DOHH2 (cell line): Measurements from ENCODE around the gene WWOX.

ENCODE experiments used
- EZH2phosphoT487 ChIP-seq: fragments of 200-600 bp; sonication (generic); IDR thresholded peaks from 2 replicates; pipeline ENCODE4 v1.6.1; 2017; ENCODE audit warnings: borderline replicate concordance, mild to moderate bottlenecking, antibody characterized with exemption, low read length, moderate library complexity, mixed read lengths
- TF ChIP-seq, protein P1 (sequence below): fragments of 200-600 bp; sonication (generic); IDR thresholded peaks from one replicate; pipeline ENCODE4 v1.5.1; 2014; ENCODE audit warnings: antibody characterized with exemption, mild to moderate bottlenecking, low read depth, low read length; ENCODE audit not compliant: poor library complexity, severe bottlenecking

DNA sequence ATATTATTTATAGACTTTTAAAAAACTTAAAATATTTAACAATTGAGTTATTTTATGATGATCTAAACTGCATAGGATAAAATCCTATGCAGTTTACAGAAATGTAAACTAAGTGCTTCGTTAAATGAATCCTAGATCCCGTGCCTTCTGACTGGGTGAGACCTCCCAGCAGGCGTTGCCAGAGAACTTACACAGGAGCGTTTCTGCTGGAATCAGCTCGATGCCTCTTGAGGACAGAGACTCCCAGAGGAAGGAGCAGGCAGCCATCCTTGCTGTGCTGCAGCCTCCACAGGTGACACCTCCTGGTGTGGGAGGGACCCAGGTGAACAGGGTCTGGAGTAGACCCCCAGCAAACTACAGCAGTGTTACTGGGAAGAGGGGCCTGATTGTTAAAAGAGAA, 160.4 kb downstream of the WWOX start:
- TF ChIP-seq, protein P1, sequence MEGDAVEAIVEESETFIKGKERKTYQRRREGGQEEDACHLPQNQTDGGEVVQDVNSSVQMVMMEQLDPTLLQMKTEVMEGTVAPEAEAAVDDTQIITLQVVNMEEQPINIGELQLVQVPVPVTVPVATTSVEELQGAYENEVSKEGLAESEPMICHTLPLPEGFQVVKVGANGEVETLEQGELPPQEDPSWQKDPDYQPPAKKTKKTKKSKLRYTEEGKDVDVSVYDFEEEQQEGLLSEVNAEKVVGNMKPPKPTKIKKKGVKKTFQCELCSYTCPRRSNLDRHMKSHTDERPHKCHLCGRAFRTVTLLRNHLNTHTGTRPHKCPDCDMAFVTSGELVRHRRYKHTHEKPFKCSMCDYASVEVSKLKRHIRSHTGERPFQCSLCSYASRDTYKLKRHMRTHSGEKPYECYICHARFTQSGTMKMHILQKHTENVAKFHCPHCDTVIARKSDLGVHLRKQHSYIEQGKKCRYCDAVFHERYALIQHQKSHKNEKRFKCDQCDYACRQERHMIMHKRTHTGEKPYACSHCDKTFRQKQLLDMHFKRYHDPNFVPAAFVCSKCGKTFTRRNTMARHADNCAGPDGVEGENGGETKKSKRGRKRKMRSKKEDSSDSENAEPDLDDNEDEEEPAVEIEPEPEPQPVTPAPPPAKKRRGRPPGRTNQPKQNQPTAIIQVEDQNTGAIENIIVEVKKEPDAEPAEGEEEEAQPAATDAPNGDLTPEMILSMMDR: no peak
- TF ChIP-seq EZH2phosphoT487: no peak
